CD4-positive, alpha-beta T cell treated with Interferon alpha-2 for 1 hour (primary cell): ENCODE data around the gene ATP5PB.

Experiments used
- DNase-seq, 2 donors: peaks; one replicate each; pipeline ENCODE4 v3.0.0-alpha.2; 2020 to 2022

Gene ATP5PB

DNA sequence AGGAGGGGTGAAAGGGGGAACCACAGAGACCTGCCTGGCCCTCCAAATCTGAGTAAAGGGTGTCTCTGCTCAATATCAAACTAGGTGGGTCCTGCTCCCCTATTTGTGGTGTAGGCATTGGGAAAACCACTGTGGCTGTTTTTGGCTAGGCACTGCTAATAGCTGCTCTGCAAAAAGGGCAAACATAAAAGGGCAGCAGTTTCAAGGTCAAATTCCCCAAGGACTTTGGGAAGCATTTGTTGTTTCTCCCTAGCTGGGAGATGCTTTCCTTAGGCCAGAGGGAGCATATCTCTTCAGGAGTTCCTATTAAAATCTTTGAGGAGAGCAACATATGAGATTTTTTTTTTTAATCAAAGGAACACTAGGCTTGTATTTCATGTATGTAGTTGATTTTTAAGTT lies 26.9 kb downstream of the ATP5PB start:
- no peak for DNase-seq

DNA sequence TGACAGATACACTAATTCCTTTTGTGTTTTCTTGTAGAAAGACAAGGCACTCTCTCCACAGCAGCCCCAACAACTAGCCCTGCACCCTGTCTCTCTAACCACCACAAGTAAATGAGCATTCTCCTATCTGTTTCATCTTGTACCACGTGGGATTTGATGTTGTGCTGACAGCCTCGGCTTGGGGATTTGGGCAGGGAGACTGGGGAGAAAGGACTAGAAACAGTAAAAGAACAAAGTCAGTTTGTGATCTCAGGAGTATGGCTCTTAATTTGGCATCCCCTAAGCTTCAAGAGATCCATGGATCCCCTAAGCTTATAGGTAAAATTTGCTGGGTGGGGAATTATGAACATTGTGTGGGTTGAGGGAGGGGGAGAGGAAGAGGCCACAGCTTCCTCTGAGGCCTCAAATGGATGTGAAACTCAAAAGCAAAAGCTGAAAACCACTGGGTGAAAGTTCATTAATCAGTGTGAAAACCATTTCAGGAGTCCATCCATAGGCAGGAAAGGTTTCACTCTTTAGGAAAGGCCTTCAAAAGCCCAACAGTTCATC lies 27.6 kb downstream of the ATP5PB start:
- DNase-seq: peak; percentile 29 to 66

DNA sequence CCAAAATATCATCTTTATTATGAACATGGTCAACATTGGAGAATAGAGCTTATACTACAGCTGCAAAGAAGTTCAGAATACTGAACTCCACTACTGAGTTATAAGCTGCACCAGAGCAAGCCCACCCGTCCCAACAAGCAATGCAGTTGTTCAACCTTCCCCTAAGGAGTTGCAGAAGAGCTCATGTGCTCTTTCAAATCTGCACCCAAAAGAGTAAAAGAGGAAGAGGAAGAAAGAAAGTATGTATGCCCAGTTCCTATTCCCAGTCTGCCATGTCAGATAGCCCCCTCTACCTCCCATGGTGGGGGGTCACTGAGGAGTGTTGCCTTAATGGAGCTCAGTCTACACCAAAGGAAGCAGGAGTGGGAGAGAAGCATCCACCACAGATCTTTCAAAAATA lies 31.4 kb downstream of the ATP5PB start:
- DNase-seq: no peak

DNA sequence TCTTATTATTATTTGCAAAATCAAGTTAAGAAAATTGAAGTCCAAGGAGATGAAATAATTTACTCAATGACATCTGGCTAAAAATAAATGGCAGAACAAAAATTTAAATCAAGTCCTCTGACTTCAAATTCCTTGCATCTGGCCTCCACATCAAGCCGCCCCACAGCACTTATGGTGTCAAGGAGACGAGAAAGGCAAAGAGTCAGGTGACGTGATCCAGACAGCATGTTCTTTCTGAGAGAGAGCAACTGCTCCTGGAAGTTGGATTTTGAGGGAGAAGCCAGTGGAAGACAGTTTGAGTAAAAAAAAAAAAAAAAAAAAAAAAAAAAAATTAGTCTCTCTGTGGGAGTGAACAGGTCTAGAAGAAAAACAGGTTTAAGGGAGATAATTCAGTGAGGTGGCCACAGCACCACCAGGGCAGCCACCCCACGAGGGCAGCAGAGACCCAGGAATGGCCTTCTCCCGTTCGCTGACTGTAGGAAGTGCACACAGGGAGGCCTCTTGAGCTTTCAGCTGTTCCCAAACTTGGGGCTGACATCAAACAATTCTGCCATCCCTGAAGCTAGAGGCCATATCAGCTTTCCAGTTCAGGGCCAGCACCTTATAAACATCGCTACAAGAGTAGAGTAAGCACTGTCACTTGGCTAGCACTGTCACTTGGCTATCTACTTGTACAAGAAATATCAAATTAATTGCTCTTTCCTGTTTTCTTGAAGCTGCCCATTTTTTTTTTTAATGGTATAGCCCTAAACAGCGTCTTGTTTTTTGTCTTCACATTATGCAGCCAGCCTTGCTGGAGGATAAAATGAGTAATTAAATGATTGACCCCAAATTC lies 32.3 kb downstream of the ATP5PB start:
- peak; percentile 64 to 71 for DNase-seq

DNA sequence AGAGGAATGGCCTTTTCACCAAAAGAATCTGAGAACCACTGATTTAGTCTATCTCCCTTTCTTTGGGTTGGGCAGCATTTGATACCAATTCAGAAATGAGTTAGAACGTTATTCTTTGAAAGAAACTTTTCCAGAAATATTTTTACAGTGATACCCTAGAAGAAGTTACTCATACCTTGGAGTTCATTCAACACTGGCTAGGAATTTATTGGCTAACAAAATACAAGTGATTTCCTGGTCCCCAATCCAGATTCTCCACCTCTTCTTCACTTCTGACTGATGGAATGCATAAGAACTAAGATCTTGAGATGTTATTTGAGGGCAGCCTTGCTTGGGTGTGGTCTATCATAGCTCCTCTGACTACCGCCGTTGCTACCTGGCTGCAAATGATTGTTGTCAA lies 33.9 kb downstream of the ATP5PB start:
- no peak for DNase-seq

DNA sequence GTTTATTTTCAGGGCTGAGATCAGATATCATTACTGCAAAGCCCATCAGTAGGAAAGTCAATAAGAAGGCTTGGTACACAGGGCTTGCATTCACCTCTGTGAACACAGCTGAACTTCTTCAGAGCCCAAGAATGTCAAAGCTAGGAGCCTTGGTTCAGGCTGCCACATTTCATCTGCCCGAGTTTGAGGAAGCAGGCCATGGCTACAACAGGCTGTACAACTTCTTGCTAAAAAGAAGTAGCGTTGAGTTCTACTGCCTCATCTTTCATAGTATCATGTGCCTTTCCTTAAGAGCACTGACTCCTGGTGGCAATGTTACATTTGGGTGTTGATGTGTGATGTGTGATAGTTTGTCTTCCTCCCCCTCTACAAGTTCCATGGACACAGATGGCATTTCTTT lies 34.6 kb downstream of the ATP5PB start:
- no peak for DNase-seq

DNA sequence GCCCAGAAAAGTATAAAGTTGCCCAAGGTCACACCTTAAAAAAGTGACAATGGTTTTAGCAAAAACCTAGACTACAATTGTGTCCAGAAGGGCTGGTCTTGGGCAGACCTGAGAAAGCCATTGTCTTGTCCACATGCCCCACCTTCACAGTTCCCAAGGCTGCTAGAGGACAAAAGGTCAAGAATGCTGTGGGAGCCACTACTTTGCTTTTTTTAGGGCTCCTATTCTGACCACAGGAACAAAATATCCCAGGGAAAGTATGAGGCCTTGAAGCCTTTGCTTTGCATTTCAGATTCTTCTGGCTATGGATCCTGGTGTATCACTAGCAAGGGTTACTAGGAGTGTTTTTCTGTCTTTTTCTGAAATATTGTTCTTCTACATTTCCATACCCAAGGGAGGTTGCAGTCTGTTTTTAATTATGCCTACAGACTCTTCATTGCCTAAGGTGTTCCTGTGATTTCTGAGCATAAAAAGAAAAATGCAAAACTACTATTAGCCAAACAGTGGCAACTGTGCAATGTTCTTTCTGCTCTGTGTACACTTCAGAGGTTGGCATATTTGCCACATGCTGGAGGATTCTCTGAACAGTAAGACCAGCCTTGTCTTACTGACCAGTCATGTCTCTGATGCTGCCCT lies 35.2 kb downstream of the ATP5PB start:
- DNase-seq: no peak

DNA sequence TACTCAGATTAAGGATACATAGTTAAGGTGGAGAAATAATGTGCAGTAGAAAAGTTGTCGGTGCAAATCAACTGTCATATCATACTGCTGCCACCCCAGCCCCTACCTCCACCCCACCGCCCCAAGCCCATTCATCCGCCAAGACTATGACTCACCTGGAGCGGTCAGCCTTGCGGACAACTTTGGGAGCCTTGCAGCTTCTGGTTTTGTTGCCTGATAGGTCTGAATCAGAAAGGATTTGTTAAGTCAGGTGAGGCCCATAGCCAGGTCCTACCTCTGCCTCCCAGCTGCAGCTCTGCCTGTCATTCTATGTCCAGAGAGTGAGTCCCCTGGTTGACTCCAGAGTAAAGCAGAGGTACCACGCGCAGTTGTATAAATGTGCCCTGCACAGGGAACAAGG lies 37.2 kb downstream of the ATP5PB start:
- DNase-seq: no peak

DNA sequence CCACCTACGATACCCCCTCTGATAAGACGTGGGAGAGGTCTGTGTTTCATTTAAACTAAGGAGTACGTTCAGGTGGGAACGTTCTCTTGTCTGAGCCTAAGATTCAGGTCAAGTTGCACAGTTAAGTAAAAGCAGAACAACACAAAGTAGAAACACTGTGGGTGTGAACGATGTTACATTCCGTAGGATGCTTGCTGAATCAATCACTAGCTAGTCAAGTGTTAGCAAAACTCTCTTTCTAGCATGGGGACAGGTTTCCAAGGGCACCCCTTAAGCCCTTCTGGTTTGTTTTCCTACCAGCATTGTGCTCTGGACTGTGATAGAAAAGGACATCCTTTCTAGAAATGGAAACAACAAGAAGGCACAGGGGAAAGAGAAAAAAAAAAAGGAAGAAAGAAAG lies 37.9 kb downstream of the ATP5PB start:
- DNase-seq: no peak

DNA sequence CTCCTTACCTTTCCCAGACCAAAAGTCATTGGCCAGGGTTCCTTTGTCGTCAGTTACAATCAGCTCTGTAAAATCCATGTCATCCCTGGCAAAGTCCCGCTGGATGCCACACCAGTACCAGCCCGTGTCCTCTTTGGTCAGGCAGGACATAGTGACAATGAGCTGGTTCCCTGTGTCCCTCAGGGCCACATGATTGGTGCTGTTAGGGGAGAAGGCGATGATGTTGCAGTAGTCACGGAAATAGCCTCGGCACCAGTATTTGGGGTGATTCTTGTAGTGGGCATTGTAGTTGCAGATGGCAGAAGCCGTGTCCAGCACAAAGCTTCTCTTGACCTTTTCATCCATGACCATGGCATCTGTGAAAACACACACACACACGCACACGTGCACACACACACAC lies 39.4 kb downstream of the ATP5PB start:
- no peak for DNase-seq

DNA sequence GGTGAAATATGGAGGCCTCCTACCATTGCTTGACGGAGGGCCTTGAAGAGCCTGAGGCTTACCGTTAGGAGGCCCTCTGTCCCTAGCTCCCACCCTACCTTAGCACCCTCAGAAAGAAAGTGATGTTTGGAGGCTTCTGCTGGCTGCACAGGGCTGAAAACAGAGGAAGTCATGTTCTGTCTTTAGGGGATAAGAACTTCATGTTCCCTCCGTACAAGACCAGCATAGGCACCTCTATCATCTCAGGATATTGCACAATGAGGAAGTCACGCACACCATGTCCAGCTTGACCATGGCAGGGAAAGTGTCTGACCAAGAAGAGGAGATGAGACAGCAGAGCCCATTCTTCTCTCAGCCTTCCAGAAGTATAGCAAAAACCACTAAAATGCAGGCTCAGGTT lies 40.3 kb downstream of the ATP5PB start:
- DNase-seq: no peak

DNA sequence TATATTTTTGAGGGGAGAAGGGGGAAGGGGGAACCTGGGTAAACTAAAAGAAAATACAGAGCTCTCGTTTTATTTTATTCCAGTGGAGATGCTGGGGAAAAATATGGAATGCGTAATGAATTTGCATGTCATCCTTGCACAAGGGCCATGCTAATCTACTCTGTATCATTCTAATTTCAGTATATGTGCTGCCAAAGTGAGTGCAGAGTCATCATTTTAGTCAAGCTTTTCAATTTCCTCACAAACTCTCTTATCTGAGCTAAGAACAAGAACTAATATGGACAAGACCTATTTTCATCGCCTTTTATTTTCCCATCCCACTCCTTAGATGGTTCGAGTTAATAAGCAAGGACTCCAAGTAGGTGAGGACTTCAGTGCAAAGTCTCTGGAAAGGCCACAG lies 41.0 kb downstream of the ATP5PB start:
- no peak for DNase-seq

DNA sequence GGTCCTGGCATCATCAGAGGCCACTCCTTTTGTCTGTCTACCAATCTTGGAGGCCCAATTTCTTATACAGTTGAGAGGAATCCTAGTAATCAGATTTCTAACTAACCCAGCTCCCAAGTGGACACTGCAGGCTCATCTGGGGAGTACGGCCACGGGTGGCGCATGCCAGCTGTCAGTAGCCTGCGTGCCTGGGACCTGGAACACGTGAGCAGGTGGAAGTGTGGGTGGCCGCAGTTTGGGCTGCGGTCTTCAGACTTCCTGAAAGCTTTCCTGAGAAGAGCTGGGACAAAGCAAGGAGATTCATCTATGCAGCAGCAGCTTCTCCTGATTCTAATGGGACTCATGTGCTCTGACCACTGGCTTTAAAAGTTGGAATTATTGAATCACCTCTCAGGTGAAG lies 41.8 kb downstream of the ATP5PB start:
- no peak for DNase-seq

DNA sequence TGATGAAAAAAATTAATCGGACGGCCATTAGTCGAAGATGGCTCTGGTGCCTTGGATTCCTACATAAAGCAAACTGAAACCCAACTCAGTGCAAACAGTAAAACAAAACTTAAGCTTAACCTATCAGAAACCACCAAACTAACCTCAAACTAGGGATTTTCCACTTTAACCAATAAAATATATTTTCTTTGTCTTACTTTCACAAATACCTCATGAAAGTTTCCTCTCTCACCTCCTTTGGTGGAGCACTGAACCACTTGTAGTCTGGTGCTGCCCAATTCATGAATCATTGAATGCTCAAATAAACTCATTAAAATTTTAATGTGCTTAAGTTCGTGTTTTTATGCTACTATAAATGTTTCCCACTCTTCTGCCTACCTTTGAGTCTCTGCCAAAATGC lies 47.1 kb downstream of the ATP5PB start:
- DNase-seq: peak in 1 of 2 donors; percentile 33

DNA sequence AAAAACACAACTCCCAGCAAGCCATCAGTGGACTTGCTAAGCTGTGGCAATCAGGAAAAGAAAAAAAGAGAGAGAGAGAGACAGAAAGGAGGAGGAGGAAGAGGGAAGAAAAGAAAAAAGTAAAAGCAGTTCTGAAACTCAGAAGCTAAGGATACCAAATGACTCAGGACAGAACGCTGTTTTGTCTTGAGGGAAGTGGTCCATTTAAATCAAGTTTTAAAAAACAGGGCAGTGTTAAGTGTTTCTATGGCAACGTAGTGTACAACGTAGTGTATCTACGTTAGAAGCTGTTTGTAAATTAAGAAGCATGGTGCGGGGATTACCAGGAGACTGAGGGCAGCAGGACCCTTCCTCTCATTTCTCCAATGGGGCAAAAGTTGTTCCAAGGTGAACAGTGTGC lies 48.3 kb downstream of the ATP5PB start:
- DNase-seq: no peak

DNA sequence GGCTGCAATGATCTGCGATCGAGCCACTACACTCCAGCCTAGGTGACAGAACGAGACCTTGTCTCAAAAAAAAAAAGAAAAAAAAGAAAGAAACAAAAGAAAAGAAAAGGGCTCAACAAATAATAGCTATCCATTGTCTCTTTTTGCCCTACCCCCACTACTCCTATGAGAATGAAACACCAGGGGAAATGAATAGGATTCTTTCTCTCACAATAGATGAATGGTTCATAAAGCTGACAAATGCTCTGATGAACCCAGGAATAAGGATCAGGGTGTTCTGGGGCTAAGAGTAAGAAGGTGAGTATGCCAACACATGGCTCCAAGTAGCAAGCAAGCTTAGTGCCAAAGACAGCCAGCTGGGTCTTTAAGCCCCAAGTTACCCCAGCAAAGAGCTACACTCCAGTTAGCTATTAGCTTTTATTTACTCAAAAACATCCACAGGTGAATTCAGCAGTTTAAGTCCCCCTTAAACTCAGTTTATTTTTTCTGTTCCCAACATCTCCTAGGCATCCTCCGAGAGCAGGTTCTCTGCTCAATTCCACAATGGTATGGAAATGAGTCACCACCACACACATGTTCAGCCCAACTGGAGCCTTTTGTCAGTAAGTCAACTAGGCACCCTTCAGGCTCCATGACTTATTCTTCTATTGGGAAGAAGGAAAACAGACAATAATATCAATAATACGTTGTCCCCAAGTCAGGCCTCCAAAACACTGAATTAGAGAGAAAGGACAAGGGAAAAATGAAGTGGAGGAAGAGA lies 49.9 kb downstream of the ATP5PB start:
- no peak for DNase-seq

DNA sequence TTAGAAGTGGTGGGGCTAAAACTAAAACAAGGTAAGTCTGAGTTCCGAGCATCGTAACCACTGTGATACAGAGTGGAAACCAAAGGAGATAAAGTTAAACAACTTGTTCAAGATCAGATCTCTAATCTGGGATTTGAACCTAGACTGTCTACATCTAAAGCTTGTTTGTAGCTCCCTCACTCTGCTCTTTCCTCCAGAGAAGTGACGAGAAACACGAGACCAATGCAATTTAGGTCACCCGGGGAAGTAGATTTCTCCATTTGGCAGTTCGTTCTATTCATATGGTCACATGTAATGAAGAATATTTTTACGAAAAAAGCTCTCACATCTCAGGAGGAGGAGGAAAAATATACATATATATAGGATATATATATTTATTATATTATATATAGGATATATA lies 52.4 kb downstream of the ATP5PB start:
- no peak for DNase-seq

DNA sequence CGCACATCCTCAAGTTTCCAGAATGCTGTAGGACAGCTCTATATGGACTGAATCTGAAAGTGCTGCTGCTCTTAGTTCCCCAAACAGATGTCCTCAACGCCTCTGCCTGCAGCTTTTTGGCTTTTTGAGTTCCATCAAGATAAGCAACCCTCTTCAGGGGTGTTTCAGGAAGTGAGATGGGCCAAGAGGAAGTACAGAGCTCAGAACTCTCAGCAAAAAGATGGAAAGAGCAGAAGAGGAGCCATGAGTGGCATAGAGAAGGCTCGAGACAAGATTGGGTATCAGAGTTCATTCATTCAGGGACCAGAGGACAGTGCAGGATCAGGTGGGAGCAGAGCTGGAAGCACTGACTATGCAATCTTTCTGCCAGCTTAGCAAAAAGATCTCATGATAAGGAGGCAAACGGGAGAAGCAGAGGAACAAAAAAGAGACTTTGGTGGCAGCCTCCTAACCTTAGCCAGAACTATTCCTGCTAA lies 54.4 kb downstream of the ATP5PB start, which contains the start of the genes ADORA3 and TMIGD3:
Gene ADORA3, minus strand, starts transcription at position 49 of the 476 bp plus-strand sequence. CDS start 279 bp downstream, outside the sequence.
Gene TMIGD3, minus strand, starts transcription at position 49 of the 476 bp plus-strand sequence. CDS start 279 bp downstream, outside the sequence.
- DNase-seq: peak; percentile 35 to 36

DNA sequence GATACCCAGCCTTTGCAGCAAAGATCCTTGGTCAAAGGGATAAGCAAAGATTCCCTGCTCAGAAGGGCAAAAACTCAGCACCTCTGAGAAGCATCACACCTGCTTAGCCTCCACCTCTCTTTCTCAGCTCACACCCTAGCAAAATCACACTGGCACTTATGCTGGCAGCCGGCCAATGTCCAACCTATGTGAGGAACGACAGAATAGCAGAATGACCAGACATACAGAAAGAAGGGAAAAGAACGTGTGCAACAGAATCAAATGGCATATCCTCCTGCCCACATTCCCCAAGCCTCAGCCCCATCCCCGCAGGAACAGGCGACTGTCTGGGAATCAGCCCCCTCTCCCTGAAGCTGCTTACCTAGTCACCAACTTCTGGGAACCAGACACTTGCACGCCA lies 54.8 kb downstream of the ATP5PB start:
- no peak for DNase-seq

DNA sequence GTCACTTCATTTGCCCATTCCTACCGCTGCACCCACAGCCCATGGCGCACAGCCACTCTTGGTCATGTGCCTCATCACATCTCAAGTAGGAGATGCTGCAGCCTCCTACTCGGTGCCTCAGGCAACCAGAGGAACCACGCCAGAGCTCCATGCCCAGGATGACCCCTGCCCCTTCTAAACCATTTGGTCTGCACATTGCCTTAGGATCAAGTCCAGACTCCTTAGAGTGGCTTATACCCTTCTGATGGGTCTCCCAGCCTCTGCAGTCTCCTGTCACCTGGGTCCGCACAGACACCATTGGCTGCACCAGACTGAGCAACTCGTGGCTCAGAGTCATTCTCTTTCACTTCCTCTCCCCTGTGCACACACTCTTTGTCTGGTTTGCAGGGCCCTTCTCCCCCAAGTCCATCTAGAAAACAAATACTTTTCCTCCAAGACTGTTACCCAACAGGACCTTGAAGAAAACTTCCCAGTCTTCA lies 56.4 kb downstream of the ATP5PB start:
- peak; percentile 19 to 59 for DNase-seq

DNA sequence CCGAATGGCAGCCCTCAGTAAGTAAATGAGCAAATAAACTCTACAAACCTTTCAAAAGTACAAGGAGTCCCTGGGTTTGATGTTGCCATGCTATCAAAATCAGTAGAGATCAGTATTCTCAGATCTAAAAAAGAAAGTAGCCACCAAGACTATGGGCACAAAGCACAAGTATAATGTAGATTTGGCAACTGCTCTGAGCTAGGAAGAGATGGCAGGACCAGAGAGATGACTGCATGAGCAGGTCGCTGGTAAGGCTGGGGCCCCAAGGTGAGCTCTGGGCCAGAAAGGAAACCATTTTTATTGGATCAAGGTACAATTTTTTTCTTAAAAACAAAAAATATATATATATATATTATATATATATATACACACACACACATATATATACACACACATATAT lies 57.3 kb downstream of the ATP5PB start:
- DNase-seq: no peak

DNA sequence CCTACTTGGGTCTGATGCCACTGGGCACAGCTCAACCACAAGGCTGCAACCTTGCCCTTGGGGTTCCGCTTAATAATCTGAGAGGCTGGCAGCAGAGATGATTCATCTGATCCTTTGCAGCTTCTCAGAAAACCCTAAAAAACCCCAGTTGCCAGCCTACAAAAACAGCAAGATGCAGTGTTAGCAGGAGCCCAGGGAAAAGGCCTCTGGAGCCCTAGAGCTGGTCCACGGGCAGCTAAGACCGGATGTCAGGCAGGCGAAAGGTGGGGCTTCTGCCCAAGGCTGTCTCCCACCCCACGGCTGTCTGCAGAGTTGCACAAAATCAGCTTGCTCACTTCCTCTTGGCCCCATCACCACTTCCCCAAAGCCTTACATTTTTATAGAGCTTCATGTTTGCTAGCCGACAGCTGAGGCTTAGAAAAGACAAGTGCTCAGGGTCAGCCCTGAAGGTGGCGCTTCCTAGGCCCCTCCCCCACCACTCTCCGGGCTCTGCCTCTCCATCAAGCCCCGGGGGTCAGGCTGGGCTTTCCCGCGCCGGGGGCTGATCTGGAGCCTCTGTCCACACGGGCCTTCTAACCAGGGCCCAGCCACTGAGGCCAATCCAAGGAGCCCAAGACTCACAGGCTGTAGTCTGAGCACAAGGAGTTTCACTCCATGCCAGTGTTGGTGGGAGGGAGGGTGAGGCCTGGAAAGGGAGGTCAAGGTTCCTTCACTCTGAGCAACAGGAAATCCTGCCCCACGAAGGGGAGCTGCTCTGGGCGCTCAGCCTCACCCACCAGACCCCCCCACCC lies 58.3 kb downstream of the ATP5PB start:
- peak; percentile 72 to 77 for DNase-seq
